Chondrocyte (in vitro differentiated cells): ENCODE measurements around the gene STK32C. TPM values are rescaled to one million over a fixed set of nuclear protein-coding genes. Genes with fewer than 3 reads are reported as not detected.
A peak's percentile ranks its signal among the peaks of the same experiment; 100 is the strongest.

Experiments used
- DNase-seq: peaks from one replicate; pipeline ENCODE4 v3.0.0; 2021; ENCODE audit warnings: mixed read lengths, low spot score
- H3K27ac Mint-ChIP-seq: one replicate; pipeline ENCODE4 v1.8.0; 2021; ENCODE audit warnings: mild to moderate bottlenecking, moderate library complexity, mixed read lengths; ENCODE audit not compliant: unreplicated experiment
- H3K27me3 Mint-ChIP-seq: 2 replicates; pipeline ENCODE4 v1.8.0; 2021; ENCODE audit warnings: low read depth, mixed read lengths
- H3K36me3 Mint-ChIP-seq: 2 replicates; pipeline ENCODE4 v1.8.0; 2021; ENCODE audit warnings: low read depth, mixed read lengths
- H3K4me1 Mint-ChIP-seq: 2 replicates; pipeline ENCODE4 v1.8.0; 2021; ENCODE audit warnings: low read depth, mild to moderate bottlenecking, mixed read lengths
- H3K4me3 Mint-ChIP-seq: one replicate; pipeline ENCODE4 v1.8.0; 2021; ENCODE audit warnings: mild to moderate bottlenecking, moderate library complexity, mixed read lengths; ENCODE audit not compliant: unreplicated experiment
- H3K9me3 Mint-ChIP-seq: 2 replicates; pipeline ENCODE4 v1.8.0; 2021; ENCODE audit warnings: low read depth, mixed read lengths
- total RNA-seq: library from RNA; stranded (reverse); gene quantifications from 3 replicates; pipeline ENCODE4 v1.2.1, GENCODE V29; 2021
- TF ChIP-seq, protein P1 (sequence below): fragments of 200-600 bp; sonication (generic); IDR thresholded peaks from 2 replicates; pipeline ENCODE4 v1.5.0; 2021; ENCODE audit warnings: antibody characterized with exemption, mild to moderate bottlenecking, moderate library complexity

The STK32C gene
- total RNA-seq, 1 donor from 2014 or later, result 17.9 TPM

DNA sequence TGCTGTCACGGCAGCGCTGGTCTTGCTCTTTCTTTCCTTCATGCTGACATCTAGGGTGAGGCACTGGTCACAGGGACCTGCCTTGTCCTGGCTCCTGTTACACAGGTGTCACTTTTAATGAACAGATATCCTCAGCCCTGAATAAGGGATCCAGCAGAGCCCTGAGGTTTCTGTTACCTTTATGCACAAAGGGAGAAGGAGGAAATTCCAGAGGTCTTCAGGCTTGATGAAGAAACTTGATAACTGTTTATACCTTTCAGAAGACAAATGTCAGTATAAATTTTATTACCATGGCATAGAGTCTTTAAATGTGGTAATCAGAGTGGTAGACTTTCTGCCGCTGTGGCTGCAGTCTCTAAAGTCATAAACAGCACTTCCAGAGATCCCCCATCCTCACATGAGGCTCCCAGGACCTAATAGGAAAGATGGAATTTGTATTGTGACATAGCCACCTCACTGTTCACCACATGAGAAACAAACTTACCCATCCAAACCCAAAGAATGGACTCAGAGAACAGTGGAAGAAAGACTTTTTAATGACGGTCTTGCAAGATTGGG is 27.0 kb upstream of the STK32C start:
- no peak overlapping the region for H3K4me3 Mint-ChIP-seq
- peaks cover 2% of the 10 kb centered on the region for H3K36me3 Mint-ChIP-seq
- H3K4me1 Mint-ChIP-seq, result peaks cover 40% of the 10 kb centered on the region
- H3K27me3 Mint-ChIP-seq, result no peaks in the 10 kb centered on the region
- no peak for DNase-seq
- TF ChIP-seq, protein P1, sequence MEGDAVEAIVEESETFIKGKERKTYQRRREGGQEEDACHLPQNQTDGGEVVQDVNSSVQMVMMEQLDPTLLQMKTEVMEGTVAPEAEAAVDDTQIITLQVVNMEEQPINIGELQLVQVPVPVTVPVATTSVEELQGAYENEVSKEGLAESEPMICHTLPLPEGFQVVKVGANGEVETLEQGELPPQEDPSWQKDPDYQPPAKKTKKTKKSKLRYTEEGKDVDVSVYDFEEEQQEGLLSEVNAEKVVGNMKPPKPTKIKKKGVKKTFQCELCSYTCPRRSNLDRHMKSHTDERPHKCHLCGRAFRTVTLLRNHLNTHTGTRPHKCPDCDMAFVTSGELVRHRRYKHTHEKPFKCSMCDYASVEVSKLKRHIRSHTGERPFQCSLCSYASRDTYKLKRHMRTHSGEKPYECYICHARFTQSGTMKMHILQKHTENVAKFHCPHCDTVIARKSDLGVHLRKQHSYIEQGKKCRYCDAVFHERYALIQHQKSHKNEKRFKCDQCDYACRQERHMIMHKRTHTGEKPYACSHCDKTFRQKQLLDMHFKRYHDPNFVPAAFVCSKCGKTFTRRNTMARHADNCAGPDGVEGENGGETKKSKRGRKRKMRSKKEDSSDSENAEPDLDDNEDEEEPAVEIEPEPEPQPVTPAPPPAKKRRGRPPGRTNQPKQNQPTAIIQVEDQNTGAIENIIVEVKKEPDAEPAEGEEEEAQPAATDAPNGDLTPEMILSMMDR, result no peak
- H3K27ac Mint-ChIP-seq, result no peak overlapping the region
- no peaks in the 10 kb centered on the region for H3K9me3 Mint-ChIP-seq

DNA sequence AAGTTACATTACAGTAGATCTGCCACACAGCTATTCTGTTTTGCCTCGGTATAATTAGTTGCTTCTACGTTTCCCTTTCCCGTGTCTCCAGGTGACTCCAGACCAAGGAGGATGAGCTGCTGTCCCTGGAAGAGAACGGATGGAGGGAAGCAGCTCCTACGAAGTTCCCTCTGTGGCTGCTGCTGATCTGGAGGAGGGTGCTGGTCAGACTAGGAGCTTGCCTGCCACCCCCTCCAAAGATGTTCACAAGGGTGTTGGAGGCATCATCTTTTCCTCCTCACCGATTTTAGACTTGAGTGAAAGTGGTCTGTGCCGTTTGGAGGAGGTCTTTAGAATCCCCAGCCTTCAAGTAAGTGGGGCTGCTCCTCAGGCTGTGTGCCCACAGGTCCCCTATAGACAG is 25.6 kb upstream of the STK32C start:
- peak; percentile 35 for DNase-seq
- H3K4me3 Mint-ChIP-seq, result peak overlapping the region; percentile 98
- peaks cover 52% of the 10 kb centered on the region for H3K4me1 Mint-ChIP-seq
- TF ChIP-seq, protein P1, result no peak
- no peak overlapping the region for H3K27ac Mint-ChIP-seq
- no peaks in the 10 kb centered on the region for H3K9me3 Mint-ChIP-seq
- H3K36me3 Mint-ChIP-seq, result peaks cover 2% of the 10 kb centered on the region
- no peaks in the 10 kb centered on the region for H3K27me3 Mint-ChIP-seq

DNA sequence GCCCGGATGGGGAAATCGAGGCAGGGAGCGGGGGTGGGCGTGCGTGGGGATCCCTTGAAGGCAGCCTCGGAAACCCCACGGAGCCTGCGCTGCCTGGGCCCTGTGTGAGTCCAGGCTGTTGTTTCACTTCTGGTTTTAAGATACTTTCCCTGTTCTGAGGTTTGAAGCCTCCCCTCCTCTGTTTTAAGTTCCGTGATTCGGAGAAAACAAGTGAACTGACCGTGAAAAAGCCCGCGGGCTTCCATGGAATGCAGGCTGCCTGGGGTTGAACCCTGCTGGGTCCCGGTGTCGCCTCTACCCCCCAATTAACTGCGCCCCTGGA is 24.6 kb upstream of the STK32C start:
- Mint-ChIP-seq H3K27ac (no peak overlapping the region), H3K9me3 (no peaks in the 10 kb centered on the region), H3K4me3 (peak overlapping the region; percentile 98), H3K4me1 (peaks cover 57% of the 10 kb centered on the region), H3K36me3 (no peaks in the 10 kb centered on the region), H3K27me3 (no peaks in the 10 kb centered on the region)
- TF ChIP-seq, protein P1, result no peak
- peak; percentile 22 for DNase-seq

DNA sequence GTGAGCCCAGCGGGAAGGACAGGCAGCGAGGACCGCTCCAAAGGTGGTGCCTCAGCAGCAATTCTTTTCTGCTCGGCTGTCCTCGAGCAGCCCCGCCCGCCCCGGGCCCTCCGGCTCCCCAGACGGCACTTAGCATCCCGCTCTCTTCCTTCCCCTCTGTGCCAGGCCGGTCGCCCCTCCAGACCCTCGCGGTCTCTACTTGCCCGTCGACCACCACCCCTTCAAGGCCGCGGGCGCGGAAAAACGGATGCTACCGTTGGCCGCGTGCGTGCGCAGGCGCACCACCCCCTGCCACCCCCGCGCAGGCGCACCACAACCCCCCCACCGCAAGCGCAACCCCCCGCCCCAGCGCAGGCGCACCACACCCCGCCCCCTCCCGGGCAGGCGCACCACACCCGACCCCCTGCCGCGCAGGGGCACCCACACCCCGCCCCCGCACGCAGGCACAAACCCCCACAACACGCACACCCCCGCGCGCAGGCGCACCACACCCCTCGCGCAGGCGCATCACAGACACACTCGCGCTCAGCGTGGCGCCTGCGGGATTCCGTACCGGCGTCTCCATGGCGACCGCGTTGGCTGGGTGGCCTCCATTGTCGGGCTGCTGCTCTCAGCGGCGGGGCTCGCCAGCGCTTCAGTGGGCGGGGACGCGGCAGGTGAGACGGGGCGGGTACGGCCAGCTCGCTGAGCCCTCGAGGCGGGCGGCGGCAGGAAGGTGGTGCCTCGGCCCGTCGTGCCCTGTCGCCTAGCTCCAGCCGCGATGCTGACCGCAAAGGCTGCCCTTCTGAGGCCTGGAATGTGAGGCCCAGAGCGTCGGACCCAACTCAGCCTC is 24.1 kb upstream of the STK32C start, which contains the start of gene LRRC27:
TSS of gene LRRC27 (plus strand) at position 593 of the 832 bp plus-strand sequence. CDS start 1,332 bp downstream, outside the sequence.
- Mint-ChIP-seq H3K4me3 (peak within 1 kb of the TSS; percentile 98), H3K27ac (peak within 1 kb of the TSS; percentile 96), H3K27me3 (no peaks in the 10 kb centered on the region), H3K36me3 (peaks cover 2% of the 10 kb centered on the region), H3K4me1 (peaks cover 56% of the 10 kb centered on the region), H3K9me3 (no peaks in the 10 kb centered on the region)
- DNase-seq, result peak; percentile 99
- TF ChIP-seq, protein P1, result no peak

DNA sequence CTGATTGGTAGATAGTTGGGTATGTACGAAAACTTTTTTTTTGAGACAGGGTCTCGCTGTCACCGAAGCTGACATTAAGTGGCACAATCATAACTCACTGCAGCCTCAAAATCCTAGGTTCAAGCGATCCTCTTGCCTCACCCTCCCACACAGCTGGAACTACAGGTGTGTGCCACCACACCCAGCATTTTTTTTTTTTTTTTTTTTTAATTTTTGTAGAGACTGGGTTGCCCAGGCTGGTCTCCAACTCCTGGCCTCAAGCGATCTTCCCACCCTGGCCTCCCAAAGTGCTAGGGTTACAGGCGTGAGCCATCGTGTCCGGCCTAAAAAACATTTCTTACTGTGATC is 22.7 kb upstream of the STK32C start:
- H3K36me3 Mint-ChIP-seq, result peaks cover 2% of the 10 kb centered on the region
- no peaks in the 10 kb centered on the region for H3K9me3 Mint-ChIP-seq
- peak overlapping the region; percentile 98 for H3K4me3 Mint-ChIP-seq
- DNase-seq, result peak; percentile 22
- TF ChIP-seq, protein P1, result no peak
- no peaks in the 10 kb centered on the region for H3K27me3 Mint-ChIP-seq
- peaks cover 51% of the 10 kb centered on the region for H3K4me1 Mint-ChIP-seq
- peak overlapping the region; percentile 90 for H3K27ac Mint-ChIP-seq
